Activated CD8-positive, alpha-beta memory T cell treated with anti-CD3 and anti-CD28 coated beads, Interleukin-2, amount 50 U/mL, for 4 hours (primary cell): ENCODE results near the gene KCNJ11.

Experiments
- DNase-seq: peaks from one replicate; pipeline ENCODE4 v3.0.0-alpha.2; 2020

The KCNJ11 gene

DNA sequence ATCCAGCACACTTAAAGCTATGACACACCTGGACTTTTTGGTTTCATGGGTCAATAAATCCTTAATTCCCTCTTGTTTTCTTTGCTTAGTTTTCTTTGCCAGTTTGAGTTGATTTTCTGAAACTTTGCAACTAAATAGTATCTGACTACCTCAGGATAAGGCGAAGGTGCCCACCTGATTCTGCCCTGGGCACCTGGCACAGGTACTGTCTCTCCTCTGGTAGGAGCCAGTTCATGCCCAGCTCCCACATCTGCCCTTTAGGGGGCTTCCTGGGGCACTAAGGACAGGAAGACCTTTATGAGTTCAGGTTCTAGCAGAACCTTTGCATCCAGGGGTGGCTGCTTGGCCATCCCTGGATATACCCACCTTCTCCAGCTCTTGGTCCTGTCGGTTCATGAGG lies 19.6 kb upstream of the KCNJ11 start:
- DNase-seq, result no peak

DNA sequence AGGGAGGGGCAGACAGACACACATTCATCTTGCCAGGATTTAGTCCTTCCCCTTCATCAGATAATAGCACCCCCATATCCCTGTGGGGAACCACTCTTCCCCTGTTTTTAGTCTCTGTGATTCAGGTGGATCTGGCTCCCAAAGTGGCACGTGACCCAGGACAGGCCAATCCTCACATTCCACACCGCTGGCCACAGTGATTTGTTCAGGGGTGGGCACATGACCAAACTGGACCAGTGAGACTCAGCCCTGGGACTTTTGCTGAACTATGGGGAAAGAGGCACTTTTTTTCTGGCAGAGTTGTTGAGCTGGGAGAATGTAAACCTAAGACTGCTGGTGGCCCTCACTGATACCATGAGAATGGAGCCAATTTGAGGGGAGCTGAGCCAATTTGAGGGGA lies 19.1 kb upstream of the KCNJ11 start:
- no peak for DNase-seq

DNA sequence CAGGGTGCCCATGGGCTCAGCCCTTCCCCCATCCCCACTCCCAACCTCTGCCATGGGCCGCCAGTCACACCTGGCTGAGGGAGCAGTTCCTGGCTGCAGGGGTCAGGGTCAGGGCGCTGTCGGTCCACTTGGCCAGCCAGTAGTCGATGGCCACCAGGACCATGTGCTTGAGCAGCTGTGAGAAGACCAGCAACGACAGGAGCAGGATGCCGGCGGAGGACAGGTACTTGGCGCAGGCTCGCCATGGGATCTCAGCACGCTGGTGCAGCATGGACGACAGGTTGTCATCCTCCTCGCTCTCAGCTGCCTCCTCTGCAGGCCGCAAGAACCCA lies 18.3 kb upstream of the KCNJ11 start:
- no peak for DNase-seq

DNA sequence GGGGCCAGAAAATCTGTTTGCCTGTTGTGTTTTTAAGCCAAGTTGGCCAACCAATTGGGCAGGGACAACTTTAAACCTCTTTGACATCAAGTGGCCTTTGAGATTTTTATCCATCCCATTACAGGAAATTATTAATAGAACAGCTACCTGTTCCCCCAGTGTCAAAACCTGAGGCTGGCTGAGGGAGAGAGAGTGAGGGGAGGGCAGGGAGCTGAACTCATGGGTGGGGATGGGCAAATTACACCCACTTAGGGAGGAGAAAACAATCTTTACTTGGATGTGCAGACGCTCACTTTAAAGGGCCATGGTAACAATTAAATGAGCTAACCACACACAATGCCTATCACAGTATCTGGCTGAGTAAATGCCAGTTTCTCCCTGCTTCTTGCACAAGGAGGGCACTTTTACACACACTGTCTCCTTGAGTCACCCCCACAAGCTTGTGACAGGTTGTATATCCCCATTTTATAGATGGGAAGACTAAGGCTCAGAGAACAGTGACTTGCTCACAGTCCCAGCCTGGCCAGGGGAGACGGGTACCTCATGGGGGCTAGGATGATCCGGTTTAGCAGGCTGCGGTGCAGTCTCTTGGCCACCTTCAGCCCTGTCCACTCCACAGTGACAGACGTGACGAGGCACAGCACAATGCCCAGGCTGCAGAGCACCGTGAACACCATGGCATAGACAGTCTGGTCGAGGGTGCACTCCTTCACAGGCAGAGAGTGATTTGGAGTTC lies 17.8 kb upstream of the KCNJ11 start:
- no peak for DNase-seq

DNA sequence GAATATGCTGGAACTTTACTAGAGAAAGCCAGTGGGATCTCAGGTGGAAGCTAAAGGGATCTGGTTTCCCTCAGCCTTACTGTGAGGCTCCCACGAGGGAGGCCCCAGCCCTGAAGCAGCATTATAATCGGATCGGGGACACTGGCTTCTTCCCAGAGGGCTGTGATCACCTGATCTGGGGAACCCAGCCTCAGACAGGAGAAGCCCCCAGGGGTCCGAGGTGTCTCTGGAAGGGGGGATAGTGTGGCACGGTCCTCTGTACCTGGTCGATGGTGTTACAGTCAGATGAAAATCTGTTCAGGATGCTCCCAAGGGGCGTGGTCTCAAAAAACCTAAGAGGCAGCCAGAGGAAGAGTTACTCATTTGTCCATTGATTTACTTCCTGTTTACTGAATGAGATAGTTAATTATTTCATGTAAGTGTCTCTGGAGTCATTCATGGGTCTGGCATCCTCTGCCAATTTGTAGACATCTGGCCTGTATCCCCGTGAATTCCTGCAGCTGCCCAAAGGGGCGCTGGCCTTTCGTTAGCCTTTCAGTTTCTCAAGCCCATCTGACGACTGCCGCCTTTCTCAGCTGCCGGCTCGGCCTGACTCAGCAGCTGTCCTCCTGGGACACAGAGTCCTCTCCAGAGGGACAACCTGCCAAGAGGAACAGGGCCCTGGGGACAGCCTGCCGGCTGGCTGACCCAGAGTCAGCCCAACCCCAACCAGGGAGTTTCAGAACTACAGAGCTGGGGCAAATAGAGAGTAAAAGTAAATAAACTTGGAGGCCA lies 17.0 kb upstream of the KCNJ11 start:
- DNase-seq, result no peak

DNA sequence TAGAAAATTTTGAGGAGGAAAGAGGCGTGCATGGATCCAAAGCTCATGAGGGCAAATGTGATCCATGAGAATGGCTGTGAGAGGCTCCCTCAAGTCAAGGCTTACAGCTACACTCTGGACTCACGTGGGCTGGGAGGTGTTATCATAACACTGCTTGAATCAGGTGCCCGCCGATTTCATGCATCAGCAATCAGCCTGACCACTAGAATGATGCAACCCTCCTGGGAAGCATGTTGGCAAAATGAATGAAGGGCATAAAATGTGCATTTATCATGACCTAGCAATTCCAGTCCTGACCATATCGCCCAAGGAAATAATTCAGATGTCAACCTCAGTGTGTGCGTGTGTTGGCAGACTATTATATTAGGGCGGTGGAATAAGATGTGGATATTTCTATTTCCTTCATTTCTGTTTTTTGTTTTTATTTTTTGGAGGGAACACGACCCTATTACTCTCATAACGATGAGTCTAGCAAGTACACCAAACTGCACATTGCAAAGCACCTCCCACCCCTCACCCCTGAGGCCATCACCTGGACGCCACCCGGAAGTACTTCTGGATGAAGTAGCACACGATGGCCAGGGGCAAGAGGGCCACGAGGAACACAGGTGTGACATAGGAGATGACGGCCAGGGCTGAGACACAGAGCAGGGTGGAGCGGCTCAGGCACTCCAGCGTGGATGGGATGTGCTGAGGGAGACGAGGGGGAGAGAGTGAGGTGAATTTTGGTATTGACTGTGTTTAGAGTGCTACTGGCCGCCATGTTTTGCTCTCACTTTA lies 15.7 kb upstream of the KCNJ11 start:
- no peak for DNase-seq

DNA sequence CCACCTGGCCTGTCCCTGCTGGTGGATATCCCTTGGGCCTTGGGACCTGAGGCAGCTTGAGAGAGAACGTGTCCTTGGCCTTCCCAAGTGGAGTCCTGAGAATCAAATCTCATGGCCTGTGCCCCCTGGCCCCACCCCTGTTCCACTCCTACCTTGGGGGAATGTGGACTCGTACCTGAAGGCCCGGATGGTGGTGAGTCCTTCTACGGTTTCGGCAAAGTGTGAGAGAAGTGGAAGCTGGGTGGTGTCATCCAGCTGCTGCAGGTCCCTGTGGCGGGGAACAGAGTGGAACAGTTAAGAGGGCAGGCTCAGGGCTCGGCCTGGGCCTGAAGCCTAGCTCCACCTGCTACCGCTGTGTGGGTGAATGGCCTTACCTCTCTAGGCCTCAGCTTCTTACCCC lies 14.0 kb upstream of the KCNJ11 start:
- DNase-seq, result no peak

DNA sequence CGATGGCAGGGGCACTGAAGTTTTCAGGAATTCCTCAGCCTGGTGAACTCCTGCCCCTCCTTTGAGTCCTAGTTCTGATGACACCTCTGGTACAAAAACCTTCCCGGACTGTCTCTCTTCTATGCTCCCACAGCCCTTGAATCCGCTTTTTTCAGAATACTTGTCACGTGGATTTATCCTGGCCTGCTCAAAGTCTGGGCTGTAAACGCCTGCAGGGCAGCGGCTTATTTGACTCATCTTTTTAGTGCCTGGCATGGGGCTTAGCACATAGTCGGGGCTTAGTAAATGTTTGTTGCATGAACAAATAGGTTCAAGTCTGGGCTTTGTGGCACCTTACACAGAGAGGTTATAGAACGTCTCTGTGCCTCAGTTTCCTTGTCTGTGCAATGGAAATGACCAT lies 13.4 kb upstream of the KCNJ11 start:
- no peak for DNase-seq

DNA sequence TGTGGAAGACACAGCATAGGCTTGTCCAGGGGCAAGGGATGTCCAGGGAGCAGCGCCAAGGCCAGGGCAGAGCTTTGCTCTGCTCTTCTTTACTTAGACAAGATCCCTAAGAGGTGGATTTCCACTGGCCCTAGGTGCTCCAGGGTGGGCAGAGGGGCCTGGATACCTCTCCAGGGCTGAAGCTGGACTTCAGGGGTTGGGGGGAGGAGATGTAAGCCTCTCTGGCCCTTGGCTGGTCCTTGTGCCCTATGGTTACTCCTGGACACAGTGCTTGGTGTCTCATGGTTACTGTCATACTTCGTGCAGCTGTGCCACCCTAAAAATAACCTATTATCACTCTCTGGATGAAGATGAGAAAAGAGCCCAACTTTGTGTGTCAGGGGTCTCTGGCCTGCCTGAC lies 12.9 kb upstream of the KCNJ11 start:
- no peak for DNase-seq

DNA sequence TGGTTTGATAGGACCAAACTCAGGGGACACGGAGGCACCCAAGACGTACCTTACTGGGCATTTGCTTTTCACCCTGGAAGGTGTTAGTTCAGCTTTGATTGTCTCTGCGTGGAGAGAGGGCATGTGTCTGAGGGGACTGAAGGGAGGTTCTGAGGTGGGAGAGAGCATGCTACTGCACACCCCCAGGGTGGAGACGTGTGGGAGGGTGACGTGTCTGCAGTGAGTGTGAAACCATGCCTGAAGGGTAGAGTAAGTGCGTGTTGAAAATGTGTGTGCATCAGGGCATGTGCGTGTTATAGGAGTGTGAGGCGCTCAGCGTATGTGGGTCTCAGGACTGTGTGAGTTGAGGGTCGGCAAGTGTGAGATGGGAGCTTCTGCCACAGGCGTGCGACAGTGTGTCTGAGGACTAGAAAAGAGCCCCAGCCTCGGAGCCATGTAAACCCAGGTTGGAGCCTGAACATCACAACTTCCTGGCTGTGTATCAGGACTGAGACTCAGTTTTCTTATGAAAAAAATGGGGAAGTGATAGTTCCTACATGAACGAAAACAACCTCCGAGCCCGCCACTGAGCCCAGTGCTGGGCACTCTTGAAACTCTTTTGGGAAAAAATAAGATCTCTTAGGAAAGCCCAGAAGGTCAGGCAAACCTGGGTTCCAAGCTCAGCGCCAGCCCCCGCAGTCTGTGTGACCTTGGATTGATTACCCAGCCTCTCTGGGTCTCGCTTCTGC lies 11.8 kb upstream of the KCNJ11 start:
- no peak for DNase-seq

DNA sequence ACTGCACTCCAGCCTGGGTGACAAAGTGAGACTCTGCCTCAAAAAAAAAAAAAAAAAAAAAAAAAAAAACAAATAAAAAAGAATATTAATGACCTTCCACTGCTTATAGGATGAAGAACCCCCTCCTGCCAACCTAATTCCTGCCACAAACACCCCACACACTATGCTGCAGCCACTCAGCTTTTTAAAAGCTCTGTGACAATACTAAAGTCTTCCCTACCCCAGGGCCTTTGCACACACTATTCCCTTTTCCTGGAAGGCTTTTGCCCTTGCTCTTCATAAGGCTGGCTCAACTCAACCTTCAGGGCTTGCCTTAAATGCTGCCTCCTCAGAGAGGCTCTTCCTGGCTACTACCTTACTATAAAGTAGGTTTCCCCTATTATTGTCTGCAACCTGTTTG lies 10.8 kb upstream of the KCNJ11 start:
- DNase-seq, result no peak

DNA sequence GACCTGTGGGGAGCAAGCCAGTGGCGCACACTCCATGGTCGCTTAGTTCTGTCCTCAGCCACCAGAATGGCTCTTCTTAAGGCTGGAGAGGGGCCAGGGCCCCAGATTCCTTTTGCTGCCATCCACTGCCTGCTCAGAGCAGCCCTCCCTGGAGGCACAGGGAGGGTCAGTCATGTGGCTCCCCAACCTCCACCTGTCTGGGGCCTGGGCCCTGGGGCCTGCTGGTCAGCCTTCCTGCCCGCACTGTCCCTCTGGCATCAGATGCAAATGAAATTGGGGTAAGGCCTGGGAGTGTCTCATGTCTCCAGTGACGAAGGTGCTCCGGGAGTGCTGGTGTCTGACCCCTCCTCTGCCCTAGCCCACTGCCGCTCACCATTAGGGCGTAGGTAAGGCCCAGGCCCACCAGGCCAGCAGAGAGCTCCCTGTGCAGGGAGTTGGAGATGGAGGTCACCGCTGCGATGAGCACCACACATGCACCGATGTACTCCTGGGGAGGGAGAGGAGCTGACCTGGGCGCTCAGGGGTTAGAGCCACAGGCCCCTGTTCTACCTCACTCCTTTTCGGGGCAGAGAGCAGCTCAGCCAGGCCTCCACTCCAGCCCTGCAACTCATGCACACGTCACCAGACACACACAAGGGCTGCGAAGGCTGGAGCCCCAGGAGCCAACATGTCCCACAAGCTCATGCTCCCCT lies 9.0 kb upstream of the KCNJ11 start:
- no peak for DNase-seq

DNA sequence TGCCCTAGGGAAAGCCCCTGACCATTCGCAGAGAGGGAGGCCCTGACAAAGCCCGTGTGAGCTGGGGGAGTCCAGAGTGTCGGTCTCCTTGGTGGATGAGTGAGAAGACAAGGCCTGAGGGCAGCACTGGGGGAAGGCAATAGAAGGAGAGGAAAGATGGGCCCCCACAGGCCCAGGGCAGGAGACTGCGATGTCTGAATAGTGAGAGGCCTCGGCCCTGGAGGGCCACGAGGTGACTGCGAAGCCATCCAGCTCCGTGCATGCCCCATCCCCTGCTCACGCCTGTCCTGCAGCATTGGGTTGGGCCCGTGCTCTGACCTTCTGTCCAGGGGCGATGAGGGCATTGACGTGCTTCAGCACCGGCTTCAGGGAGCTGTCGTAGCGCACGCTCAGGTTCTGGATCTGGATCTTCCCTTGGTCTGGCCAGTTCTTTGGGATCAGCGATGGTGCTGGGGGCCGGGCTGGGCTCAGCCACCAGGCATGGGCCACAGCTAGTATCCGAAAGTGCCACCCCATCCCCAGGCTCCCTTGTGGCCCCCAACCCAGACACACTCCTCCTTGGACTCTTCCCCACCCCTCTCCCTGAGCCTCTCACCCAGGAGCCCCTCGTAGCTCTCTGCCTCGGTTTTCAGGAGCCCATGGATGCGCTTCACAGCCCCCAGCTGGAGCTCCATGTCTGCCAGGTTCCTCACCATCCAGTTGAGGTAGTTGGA lies 8.3 kb upstream of the KCNJ11 start:
- no peak for DNase-seq

DNA sequence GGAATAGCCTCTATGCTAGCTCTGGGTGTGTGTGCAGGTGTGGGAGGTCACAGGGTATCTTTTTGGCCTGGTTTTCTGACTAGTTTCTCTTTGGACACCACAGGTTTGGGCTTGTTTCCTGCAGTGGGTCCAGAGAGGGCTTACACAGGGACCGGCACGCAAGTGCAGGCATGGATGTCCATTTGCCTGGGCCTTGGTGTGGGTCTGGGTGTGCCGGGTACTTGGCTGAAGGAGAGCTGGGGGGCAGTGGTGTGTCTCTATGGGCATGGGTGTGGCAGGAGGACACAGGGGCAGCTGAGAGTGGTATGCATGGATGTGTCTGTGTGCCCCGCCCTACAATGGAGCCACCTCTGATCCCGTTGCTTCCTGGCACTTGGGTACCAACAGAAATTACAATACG lies 7.5 kb upstream of the KCNJ11 start:
- DNase-seq, result no peak

DNA sequence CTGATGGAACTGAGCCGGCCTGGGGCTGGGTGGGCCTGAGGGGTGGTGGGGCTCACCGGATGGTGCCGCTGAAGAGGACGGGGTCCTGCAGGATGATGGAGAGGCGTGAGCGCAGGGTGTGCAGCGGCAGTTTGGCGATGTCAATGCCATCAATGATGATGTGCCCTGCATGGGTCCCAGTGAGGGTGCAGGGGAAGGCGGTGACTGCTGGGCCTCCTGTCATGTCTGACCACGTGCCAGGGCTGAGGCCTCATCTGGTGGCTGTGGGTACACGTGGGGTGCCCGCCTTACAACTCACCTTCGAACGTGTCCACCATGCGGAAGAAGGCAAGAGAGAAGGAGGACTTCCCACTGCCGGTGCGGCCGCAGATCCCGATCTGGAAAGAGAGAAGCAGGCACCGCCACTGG lies 7.1 kb upstream of the KCNJ11 start:
- no peak for DNase-seq

DNA sequence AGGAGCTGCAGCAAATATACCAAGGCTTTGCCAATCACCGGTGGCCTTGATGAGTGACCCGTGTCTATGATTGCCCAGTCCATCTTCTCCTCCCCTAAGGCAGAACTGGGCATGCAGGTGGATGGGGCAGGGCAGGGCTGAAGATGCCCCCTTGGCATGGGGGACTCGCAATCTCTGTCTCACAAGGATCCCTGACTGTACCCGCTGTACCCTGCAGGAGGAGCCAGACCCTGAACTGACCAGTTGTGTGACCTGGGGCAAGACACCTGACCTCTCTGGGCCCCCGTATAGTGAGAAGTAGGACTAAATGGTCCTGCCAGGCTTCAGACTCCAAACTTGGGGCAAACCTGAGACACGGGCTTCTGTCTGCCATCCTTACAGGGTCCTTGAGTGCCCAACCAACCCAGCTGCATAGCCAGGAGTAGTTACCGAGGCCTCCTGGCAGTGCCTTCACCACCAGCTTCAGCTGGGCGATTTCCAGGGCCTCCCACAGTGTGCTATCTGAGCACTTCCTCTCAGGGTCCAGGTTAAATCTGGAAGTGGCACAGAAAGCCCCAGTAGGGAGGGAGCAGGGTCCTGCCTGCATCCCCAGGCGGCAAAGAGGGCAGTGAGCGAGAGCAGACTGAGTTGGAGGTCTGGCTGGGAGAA lies 6.4 kb upstream of the KCNJ11 start:
- no peak for DNase-seq

DNA sequence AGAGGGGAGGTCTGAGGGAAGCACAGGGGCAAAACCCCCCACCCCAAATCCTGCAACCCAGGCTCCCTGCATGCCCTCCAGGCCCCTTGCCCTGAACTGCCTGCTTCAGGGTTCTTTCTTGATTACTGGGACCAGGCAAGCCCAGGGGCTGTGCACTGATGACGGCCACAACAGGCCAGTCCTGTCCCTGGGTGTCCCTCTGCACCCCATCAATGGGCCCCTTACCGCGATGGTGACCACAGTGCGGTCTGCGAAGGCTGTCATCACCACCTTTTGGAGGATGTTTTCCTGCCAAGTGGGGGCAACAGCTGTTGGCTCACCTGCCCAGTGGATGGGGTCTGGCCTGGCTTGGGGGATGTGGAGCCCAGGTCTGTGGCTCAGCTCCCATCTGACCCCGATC lies 5.0 kb upstream of the KCNJ11 start:
- DNase-seq, result no peak

DNA sequence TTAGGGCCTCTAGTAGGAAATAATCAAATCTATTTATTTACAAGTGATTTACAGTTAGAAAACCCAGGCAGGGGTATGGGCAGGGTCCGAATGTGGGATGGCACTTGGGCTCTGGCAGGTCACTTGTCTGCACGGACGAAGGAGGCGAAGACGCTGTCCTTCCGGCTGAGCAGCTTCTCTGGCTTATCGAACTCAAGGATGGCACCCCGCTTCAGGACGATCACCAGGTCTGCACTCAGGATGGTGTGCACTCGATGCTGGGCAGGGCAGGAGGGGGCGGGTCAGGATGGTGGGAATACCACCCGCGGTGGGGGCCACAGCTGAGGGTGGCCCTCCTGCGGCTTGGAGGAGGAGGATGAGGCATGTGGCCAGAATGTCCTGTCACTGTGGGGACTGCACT lies 4.4 kb upstream of the KCNJ11 start:
- DNase-seq, result no peak

DNA sequence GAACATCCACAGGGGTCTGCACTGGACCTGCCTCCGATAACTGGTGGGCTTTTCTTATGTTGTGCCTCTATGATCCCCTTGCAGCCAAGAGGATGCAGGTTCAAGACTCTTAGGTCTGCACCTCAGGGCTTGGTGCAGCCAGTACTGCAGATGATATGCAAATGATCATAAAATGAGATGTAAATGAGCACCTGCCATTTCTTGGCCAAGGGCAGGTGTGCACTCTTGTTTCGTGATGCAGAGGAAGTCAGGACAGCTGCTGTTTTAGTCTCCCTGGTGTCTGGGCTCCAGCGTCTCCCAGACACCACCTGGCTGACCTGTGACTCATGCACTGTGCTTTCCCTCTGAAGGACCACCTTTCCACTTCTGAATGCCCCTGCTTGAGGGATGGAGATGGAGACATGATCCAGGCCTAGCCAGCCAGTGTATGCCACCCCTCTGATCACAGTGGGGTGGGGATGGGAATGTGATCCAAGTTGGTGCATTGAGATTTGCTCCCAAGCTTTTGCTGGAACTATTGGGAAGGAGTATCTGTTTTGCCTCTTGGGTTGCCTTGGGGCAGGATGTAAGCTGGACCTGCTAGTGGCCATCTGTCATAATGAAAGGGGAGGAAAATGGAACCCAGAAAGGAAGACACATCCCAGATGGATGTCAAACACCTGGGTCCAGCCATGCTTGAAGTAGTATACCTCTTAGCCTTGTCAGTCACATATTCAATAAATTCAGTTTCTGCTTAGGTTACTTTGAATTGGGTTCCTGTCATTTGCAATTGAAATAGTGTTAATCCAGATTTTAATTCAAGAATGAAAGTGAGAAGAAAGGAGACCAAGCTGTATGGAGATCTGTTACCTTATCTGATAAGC lies 3.3 kb upstream of the KCNJ11 start:
- no peak for DNase-seq

DNA sequence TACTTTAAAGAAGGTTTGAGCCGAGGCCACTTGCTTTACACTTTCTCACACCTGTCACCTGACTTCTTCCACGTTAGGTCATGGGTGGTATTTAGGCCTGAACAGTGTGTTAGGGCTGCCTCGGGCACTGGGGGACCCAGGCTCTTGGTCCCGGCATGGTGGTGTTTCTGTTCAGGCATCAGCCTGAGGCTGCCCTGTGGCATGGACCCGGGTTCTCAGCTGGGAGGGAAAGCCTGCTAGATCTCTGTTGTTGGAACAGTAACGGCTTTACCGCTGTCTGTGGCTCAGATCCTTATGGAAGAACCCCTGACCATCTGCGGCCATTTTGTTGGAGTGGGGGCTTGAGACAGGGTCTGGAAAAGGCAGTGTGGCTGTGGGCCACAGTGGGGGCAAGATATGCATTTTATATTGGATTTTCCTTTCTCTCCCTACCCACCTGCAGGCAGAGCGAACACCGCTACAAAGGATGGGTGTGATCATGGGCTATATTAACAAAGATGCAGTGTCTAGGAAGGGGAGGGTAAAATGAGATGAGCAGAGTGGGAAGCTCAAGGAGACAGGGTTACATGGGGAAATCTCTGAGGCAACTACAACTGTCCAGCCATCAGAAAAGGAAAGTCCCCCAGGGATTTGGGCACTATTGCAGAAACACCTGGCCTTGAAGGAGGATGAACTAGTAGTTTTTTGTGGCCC lies 1.6 kb upstream of the KCNJ11 start:
- no peak for DNase-seq
